IMR-90 (cell line): ENCODE data around the gene SLC7A4. TPM values are rescaled to one million over a fixed set of nuclear protein-coding genes. Genes with fewer than 3 reads are reported as not detected.
A peak's percentile ranks its signal among the peaks of the same experiment; 100 is the strongest.

Experiments
- ATAC-seq: fragments of 200-7000 bp; cut with Tn5 transposase; 2 replicates; pipeline ENCODE4 v1.9.1; 2020; ENCODE audit warnings: low read depth, mild to moderate bottlenecking, moderate library complexity
- BruUV-seq: library from RNA; stranded (reverse); fragments of 400-500 nt; replicated peaks from 2 replicates; lab custom pipeline; 2021; lab: Mats Ljungman, UMichigan
- CTCF ChIA-PET: fragments of 300-600 bp; formaldehyde crosslinking; extraction: SDS; loops from one replicate; lab custom pipeline; 2021; ENCODE audit warnings: antibody characterized with exemption; lab: Yijun Ruan, JAX
- POLR2A ChIA-PET: fragments of 300-600 bp; sonication (Branson Sonifier 250); formaldehyde crosslinking; loops from one replicate; lab custom pipeline; 2022; ENCODE audit warnings: antibody characterized with exemption; ENCODE audit not compliant: unreplicated experiment; lab: Charles Lee
- DNase-seq: peaks from one replicate; pipeline ENCODE4 v3.0.0; 2013
- H2AFZ ChIP-seq: replicated peaks from 2 replicates; pipeline ENCODE3; 2013; ENCODE audit warnings: low read length, mild to moderate bottlenecking; ENCODE audit not compliant: poor library complexity
- H2AK5ac ChIP-seq: 2 replicates; pipeline ENCODE4 v1.6.1; 2013; ENCODE audit warnings: low read depth, low read length, inconsistent platforms
- H2AK9ac ChIP-seq: replicated peaks from 2 replicates; pipeline ENCODE3; 2013; ENCODE audit warnings: mild to moderate bottlenecking, low read depth, low read length, moderate library complexity; ENCODE audit not compliant: poor library complexity
- H2BK120ac ChIP-seq: 2 replicates; pipeline ENCODE4 v1.6.1; 2013; ENCODE audit warnings: low read depth, low read length, inconsistent platforms
- H2BK15ac ChIP-seq: 3 replicates; pipeline ENCODE4 v1.6.1; 2013; ENCODE audit warnings: low read depth, low read length, inconsistent platforms
- H2BK20ac ChIP-seq: 2 replicates; pipeline ENCODE4 v1.6.1; 2013; ENCODE audit warnings: low read depth, mild to moderate bottlenecking, inconsistent platforms, low read length, moderate library complexity
- H2BK5ac ChIP-seq: 2 replicates; pipeline ENCODE4 v1.6.1; 2013; ENCODE audit warnings: mild to moderate bottlenecking, low read depth, low read length, inconsistent platforms; ENCODE audit not compliant: poor library complexity, severe bottlenecking
- H3K14ac ChIP-seq: replicated peaks from 2 replicates; pipeline ENCODE4 v1.6.1; 2013; ENCODE audit warnings: low read depth, low read length, inconsistent platforms
- H3K18ac ChIP-seq: 2 replicates; pipeline ENCODE4 v1.6.1; 2013; ENCODE audit warnings: low read depth, low read length, control low read depth
- H3K23ac ChIP-seq: 2 replicates; pipeline ENCODE4 v1.6.1; 2013; ENCODE audit warnings: low read depth, low read length, inconsistent platforms
- H3K27ac ChIP-seq: 2 replicates; pipeline ENCODE4 v1.5.1; 2013; ENCODE audit warnings: mild to moderate bottlenecking, control low read depth, low read length; ENCODE audit not compliant: insufficient read depth
- H3K27me3 ChIP-seq: 2 replicates; pipeline ENCODE4 v1.6.1; 2013; ENCODE audit warnings: low read length; ENCODE audit not compliant: control insufficient read depth, insufficient read depth
- H3K36me3 ChIP-seq: 2 replicates; pipeline ENCODE4 v1.6.1; 2013; ENCODE audit warnings: low read length, mixed read lengths; ENCODE audit not compliant: control insufficient read depth, insufficient read depth
- H3K4ac ChIP-seq: 2 replicates; pipeline ENCODE4 v1.6.1; 2013; ENCODE audit warnings: low read depth, low read length, inconsistent platforms
- H3K4me1 ChIP-seq: 2 replicates; pipeline ENCODE4 v1.6.1; 2013; ENCODE audit warnings: low read length, mixed read lengths; ENCODE audit not compliant: control insufficient read depth, insufficient read depth
- H3K4me2 ChIP-seq: 2 replicates; pipeline ENCODE4 v1.6.1; 2013; ENCODE audit warnings: low read depth, mild to moderate bottlenecking, control low read depth, low read length, moderate library complexity
- H3K4me3 ChIP-seq: 2 replicates; pipeline ENCODE4 v1.5.1; 2013; ENCODE audit warnings: low read depth, mild to moderate bottlenecking, control low read depth, low read length, moderate library complexity; ENCODE audit not compliant: insufficient read depth
- H3K56ac ChIP-seq: 2 replicates; pipeline ENCODE4 v1.6.1; 2013; ENCODE audit warnings: low read length, inconsistent platforms; ENCODE audit not compliant: insufficient read depth; ENCODE audit errors: extremely low read depth
- H3K79me1 ChIP-seq, 2 experiments: 2 replicates each; pipeline ENCODE4 v1.6.1; 2013; ENCODE audit warnings: low read length in 2 of 2, inconsistent platforms in 1 of 2, low read depth in 1 of 2
- H3K9ac ChIP-seq: 2 replicates; pipeline ENCODE4 v1.6.1; 2013; ENCODE audit warnings: low read depth, low read length, control low read depth
- H3K9me1 ChIP-seq: 2 replicates; pipeline ENCODE4 v1.6.1; 2013; ENCODE audit warnings: low read length, inconsistent platforms; ENCODE audit not compliant: insufficient read depth
- H3K9me3 ChIP-seq: 2 replicates; pipeline ENCODE4 v1.6.1; 2013; ENCODE audit warnings: low read length; ENCODE audit not compliant: control insufficient read depth, insufficient read depth
- H4K20me1 ChIP-seq: 2 replicates; pipeline ENCODE4 v1.6.1; 2013; ENCODE audit warnings: low read length, inconsistent platforms; ENCODE audit not compliant: insufficient read depth
- H4K5ac ChIP-seq: 2 replicates; pipeline ENCODE4 v1.6.1; 2013; ENCODE audit warnings: mild to moderate bottlenecking, low read depth, low read length, control low read depth
- H4K8ac ChIP-seq, 2 experiments: 2 replicates each; pipeline ENCODE4 v1.6.1; 2013; ENCODE audit warnings: low read depth in 2 of 2, low read length in 2 of 2, control low read depth in 1 of 2, inconsistent platforms in 1 of 2
- H4K91ac ChIP-seq: 2 replicates; pipeline ENCODE4 v1.6.1; 2013; ENCODE audit warnings: low read depth, low read length, inconsistent platforms; ENCODE audit not compliant: insufficient read depth
- WGBS, 2 experiments: methylation state at CpG; one replicate each; pipeline versions ENCODE4 v1.1.5 to v1.1.7; 2013; ENCODE audit warnings: missing lambda C conversion rate in 2 of 2; ENCODE audit not compliant: insufficient read length in 1 of 2; ENCODE audit errors: extremely low coverage in 2 of 2; 5-methylcytosine and 5-hydroxymethylcytosine counted together
- dilution Hi-C: fragments of 300-500 bp; cut with HindIII; formaldehyde crosslinking; loops from one replicate; pipeline ENCODE4 v1.14.3; 2018; ENCODE audit warnings: low sequenced_read_pairs; ENCODE audit not compliant: unreplicated experiment
- in situ Hi-C: fragments of 300-500 bp; cut with MboI; formaldehyde crosslinking; loops from 3 replicates; pipeline ENCODE4 v1.14.3; 2019; ENCODE audit warnings: low sequenced_read_pairs, inconsistent platforms, mixed read lengths
- intact Hi-C: fragments of 100-400 bp; cut with micrococcal nuclease; formaldehyde crosslinking; loops from 2 replicates; pipeline ENCODE4 v1.10.0; 2022
- polyA plus RNA-seq, 3 experiments: library from polyadenylated mRNA; depleted of rRNA; stranded (reverse); fragments of >200 nt; gene quantifications; 2 replicates each; pipeline ENCODE4 v1.2.3, GENCODE V29; 2012; ENCODE audit warnings: low replicate concordance in 1 of 3
- total RNA-seq: library from RNA; depleted of rRNA; stranded (reverse); fragments of >200 nt; gene quantifications from 2 replicates; pipeline ENCODE4 v1.2.3, GENCODE V29; 2012
- TF ChIP-seq, protein P1 (sequence below): fragments of 150-350 bp; IDR thresholded peaks from 2 replicates; pipeline ENCODE4 v1.6.1; 2017; ENCODE audit warnings: mild to moderate bottlenecking, antibody characterized with exemption, low read length, low read depth

SLC7A4 gene
- total and polyA plus RNA-seq, 2 of the 4 experiments (the other 2 are of a cell fraction) = 0.03 TPM; not detected in 1

DNA sequence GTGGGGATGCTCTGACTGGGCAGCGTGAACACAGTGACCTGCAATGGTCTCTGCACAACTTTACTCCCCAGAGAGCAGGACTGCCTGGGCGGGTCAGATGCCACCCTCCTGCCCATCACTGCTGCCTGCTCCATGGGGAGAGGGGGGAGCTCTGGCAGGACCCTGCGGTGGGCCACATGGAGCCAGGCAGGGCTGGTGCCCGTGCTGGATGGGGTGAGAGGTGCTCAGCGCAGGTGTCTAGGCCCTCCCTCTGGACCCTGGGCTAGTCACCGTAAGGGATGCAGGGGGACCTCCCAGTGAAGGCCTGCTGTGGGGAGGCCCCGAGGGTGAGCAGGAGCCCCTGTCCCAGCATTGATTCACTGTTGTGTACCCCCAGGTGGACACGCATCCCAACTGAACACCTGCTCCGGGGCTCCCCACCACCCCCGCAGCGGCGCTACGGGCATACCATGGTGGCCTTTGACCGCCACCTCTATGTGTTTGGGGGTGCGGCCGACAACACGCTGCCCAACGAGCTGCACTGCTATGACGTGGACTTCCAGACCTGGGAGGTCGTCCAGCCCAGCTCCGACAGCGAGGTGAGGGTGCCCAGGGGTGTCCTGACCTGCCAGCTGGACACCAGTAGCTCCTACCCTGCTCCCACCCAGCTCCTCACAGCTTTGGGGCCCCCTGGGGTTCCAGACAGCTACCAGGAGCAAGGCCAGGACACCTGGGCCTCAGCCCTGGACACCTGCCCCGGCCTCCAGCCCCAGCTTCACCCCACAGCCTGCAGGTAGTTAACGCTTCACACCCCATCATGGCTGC lies 40.9 kb downstream of the SLC7A4 start:
- Histone ChIP-seq H2BK5ac (no peak overlapping the region), H3K56ac (no peak overlapping the region), H4K91ac (no peak overlapping the region), H3K36me3 (peaks cover 61% of the 10 kb centered on the region), H3K27ac (no peak overlapping the region), H3K4me1 (no peaks in the 10 kb centered on the region), H2BK120ac (no peak overlapping the region), H2AK9ac (peak overlapping the region; percentile 42), H2AFZ (no peak overlapping the region), H3K4me3 (no peak overlapping the region), H4K20me1 (no peaks in the 10 kb centered on the region), H3K4me2 (no peak overlapping the region), H2AK5ac (no peak overlapping the region), H2BK15ac (no peak overlapping the region), H3K9me1 (no peaks in the 10 kb centered on the region), H4K8ac (no peak overlapping the region), H3K27me3 (no peaks in the 10 kb centered on the region), H3K9me3 (no peaks in the 10 kb centered on the region), H4K5ac (no peak overlapping the region), H3K79me1 (0 out of 4 replicates have a peak, but pooled peaks cover 0 to 7% of the 10 kb centered on the region in 2 experiments), H3K4ac (no peak overlapping the region), H3K18ac (no peak overlapping the region), H3K23ac (no peak overlapping the region), H3K9ac (no peak overlapping the region), H3K14ac (no peak overlapping the region), H2BK20ac (no peak overlapping the region)
- intact Hi-C loops = no loop called here
- ChIA-PET CTCF (no interaction called here), POLR2A (no interaction called here)
- BruUV-seq = no TSS peak
- in situ Hi-C loops = no loop called here
- ATAC-seq (no peak), DNase-seq (no peak)
- dilution Hi-C loops = no loop called here
- WGBS, 2 experiments = 100% methylated on average over 4 of the region's 24 CpGs; no CpG with 5 or more reads in 1 of the 2 experiments
- TF ChIP-seq, protein P1, sequence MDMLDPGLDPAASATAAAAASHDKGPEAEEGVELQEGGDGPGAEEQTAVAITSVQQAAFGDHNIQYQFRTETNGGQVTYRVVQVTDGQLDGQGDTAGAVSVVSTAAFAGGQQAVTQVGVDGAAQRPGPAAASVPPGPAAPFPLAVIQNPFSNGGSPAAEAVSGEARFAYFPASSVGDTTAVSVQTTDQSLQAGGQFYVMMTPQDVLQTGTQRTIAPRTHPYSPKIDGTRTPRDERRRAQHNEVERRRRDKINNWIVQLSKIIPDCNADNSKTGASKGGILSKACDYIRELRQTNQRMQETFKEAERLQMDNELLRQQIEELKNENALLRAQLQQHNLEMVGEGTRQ = no peak
